ENCODE data around the gene PLSCR1. TPM values are rescaled to one million over a fixed set of nuclear protein-coding genes. Genes with fewer than 3 reads are reported as not detected.

PLSCR1 gene
- total RNA-seq, 1 experiment from 2014 or later, result 48.9 TPM

DNA sequence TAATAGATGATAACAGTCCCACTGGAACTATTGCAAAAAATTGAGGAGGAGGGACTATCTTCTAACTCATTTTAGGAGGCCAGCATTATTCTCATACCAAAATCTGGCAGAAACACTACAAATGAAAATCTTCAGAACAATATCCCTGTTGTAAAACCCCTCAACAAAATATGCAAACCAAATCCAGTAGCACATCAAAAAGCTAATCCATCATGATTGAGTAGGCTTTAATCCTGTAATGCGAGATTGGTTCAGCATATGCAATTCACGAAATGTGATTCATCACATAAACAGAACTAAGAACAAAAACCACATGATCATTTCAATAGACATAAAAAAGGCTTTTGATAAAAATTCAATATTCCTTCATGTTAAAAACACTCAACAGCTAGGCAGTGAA is 51.2 kb downstream of the PLSCR1 start:
- Mint-ChIP-seq H3K4me1 (peaks cover 7 to 10% of the 10 kb centered on the region in 2 experiments; a peak in 3 of 4 replicates), H3K27ac (no peak overlapping the region; a peak in 2 of 7 replicates)

More for the DNA sequence above, 51.2 kb downstream of the PLSCR1 start:
- H3K27me3 Mint-ChIP-seq (ENCODE audit: low read depth), result no peaks in the 10 kb centered on the region
- no peak overlapping the region for H4K8ac ChIP-seq (replicated peaks; ENCODE audit: insufficient read length, low read depth, low read length)
- H3K14ac ChIP-seq (ENCODE audit: insufficient read depth, low read length), result no peak overlapping the region
- H4K20me1 ChIP-seq (ENCODE audit: control insufficient read depth, insufficient read depth, insufficient read length), result no peaks in the 10 kb centered on the region
- H4K5ac ChIP-seq (ENCODE audit: insufficient read length, low read depth, low read length), result no peak overlapping the region
- H3T11ph ChIP-seq (ENCODE audit: low read length), result no peak overlapping the region
- no peak overlapping the region for H3K9ac ChIP-seq (ENCODE audit: extremely low read depth, insufficient read length, low read length)
- H3K23me2 ChIP-seq (ENCODE audit: insufficient read length, low read depth, low read length, poor library complexity, severe bottlenecking), result no peaks in the 10 kb centered on the region
- no peaks in the 10 kb centered on the region for H3K9me3 ChIP-seq (ENCODE audit: control insufficient read depth, low read depth, low read length)
- H3K56ac ChIP-seq (ENCODE audit: insufficient read length, low read depth, low read length), result no peak overlapping the region
- H3K4me1 ChIP-seq (ENCODE audit: insufficient read depth, low read length), result no peaks in the 10 kb centered on the region
- H3K4me3 Mint-ChIP-seq, result no peak overlapping the region
- H3K79me1 ChIP-seq (ENCODE audit: insufficient read depth, low read depth, low read length, poor library complexity, severe bottlenecking), result no peaks in the 10 kb centered on the region
- DNase-seq, result no peak
- TF ChIP-seq, protein P1, sequence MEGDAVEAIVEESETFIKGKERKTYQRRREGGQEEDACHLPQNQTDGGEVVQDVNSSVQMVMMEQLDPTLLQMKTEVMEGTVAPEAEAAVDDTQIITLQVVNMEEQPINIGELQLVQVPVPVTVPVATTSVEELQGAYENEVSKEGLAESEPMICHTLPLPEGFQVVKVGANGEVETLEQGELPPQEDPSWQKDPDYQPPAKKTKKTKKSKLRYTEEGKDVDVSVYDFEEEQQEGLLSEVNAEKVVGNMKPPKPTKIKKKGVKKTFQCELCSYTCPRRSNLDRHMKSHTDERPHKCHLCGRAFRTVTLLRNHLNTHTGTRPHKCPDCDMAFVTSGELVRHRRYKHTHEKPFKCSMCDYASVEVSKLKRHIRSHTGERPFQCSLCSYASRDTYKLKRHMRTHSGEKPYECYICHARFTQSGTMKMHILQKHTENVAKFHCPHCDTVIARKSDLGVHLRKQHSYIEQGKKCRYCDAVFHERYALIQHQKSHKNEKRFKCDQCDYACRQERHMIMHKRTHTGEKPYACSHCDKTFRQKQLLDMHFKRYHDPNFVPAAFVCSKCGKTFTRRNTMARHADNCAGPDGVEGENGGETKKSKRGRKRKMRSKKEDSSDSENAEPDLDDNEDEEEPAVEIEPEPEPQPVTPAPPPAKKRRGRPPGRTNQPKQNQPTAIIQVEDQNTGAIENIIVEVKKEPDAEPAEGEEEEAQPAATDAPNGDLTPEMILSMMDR (conservative IDR thresholded peaks at IDR 0.05), result no peak
- no peak overlapping the region for H3K4ac ChIP-seq (ENCODE audit: low read depth, low read length)
- no peak overlapping the region for H2AK5ac ChIP-seq (ENCODE audit: insufficient read length, low read length)
- no peak overlapping the region for H2BK15ac ChIP-seq (ENCODE audit: low read depth, low read length)
- no peak overlapping the region for H2AFZ ChIP-seq (ENCODE audit: low read length)
- H3K79me2 ChIP-seq (ENCODE audit: insufficient read depth, low read length), result no peaks in the 10 kb centered on the region
- H3K23ac ChIP-seq (ENCODE audit: insufficient read length, low read depth, low read length), result no peak overlapping the region
- no peak overlapping the region for H3K4me2 ChIP-seq (ENCODE audit: insufficient read depth, insufficient read length, low read length)
- H3K36me3 Mint-ChIP-seq (ENCODE audit: insufficient read depth in 1 of 3, low read depth in 3 of 3), result peaks cover 0 to 13% (median 1%) of the 10 kb centered on the region in 3 experiments; a peak in 3 of 7 replicates
- H4K91ac ChIP-seq (ENCODE audit: insufficient read length, low read depth, low read length), result no peak overlapping the region
- no CpG with 5 or more reads among the region's 2 CpGs for WGBS (ENCODE audit: extremely low coverage, insufficient read length, low lambda C conversion rate)
- no peak overlapping the region for H2BK20ac ChIP-seq (ENCODE audit: low read depth, low read length, poor library complexity, severe bottlenecking)
- no peak overlapping the region for H3K27ac ChIP-seq (ENCODE audit: insufficient read length, low read depth, low read length)
- no peaks in the 10 kb centered on the region for H3K27me3 ChIP-seq (ENCODE audit: insufficient read depth, low read length)
- no peak overlapping the region for H2BK120ac ChIP-seq (ENCODE audit: low read depth, low read length, poor library complexity, severe bottlenecking)
- H2BK12ac ChIP-seq (ENCODE audit: insufficient read length, low read depth, low read length), result no peak overlapping the region
- no peak overlapping the region for H3K18ac ChIP-seq (ENCODE audit: insufficient read length, low read depth, low read length)
- no peak overlapping the region for H2BK5ac ChIP-seq (ENCODE audit: insufficient read length, low read length)
- H3K9me3 Mint-ChIP-seq, result peaks cover 8 to 13% of the 10 kb centered on the region in 2 experiments; a peak in 3 of 5 replicates

Data from H9 (cell line).